Measurements from ENCODE around the gene GGA1. TPM values are rescaled to one million over a fixed set of nuclear protein-coding genes. Genes with fewer than 3 reads are reported as not detected.
A peak's percentile ranks its signal among the peaks of the same experiment; 100 is the strongest.

The GGA1 gene
- total RNA-seq, result 43.8 and 49.6 TPM in 2 replicates

DNA sequence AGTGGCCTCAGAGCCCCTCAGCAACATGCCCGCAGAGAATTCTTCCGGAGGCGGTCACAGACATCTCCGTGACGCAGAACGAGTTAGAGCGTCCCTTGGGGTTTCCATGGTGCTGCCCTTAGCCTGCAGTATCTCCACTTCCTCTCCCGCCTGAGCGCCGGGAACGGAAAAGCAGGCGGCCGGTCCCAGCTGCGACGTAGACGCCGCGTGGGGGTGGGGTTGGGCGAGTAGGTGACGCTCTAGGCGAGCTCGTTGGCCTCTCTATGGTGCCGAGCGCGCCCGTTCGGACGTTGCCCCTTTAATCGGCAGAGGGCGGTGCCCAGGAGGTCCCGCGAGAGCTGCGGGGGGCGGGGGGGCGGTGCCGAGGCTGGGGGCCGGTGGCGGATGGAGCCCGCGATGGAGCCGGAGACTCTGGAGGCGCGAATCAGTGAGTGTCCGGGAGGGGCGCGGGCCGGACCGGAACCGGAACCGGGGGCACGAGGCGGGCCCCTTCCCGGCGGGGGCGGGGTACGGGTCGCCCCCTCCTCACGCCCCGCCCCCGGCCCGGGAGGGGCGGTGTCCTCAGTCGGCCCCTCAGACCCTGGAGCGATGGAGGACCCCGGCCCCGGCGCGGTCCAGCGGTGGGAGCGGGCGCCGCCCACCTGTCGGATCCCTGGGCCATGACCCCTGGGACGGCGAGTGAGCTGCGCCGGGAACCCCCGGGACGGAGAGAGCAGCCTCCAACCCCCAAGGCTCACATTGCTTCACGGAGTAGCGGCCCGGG, at the start of gene GGA1:
Gene GGA1, plus strand, starts transcription at position 358 of the 763 bp plus-strand sequence. Its CDS starts 27 bp downstream, at position 385.
- peak; percentile 76 for DNase-seq (ENCODE audit: low read depth)
- peak within 1 kb of the TSS; percentile 67 for H3K4me3 ChIP-seq (ENCODE audit: low read depth, low read length)
- TF ChIP-seq, protein P1, sequence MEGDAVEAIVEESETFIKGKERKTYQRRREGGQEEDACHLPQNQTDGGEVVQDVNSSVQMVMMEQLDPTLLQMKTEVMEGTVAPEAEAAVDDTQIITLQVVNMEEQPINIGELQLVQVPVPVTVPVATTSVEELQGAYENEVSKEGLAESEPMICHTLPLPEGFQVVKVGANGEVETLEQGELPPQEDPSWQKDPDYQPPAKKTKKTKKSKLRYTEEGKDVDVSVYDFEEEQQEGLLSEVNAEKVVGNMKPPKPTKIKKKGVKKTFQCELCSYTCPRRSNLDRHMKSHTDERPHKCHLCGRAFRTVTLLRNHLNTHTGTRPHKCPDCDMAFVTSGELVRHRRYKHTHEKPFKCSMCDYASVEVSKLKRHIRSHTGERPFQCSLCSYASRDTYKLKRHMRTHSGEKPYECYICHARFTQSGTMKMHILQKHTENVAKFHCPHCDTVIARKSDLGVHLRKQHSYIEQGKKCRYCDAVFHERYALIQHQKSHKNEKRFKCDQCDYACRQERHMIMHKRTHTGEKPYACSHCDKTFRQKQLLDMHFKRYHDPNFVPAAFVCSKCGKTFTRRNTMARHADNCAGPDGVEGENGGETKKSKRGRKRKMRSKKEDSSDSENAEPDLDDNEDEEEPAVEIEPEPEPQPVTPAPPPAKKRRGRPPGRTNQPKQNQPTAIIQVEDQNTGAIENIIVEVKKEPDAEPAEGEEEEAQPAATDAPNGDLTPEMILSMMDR (conservative IDR thresholded peaks at IDR 0.05; ENCODE audit: low read depth, low read length), result no peak

GRCh38 chr22:37559521-37559900, 49.1 kb upstream of the GGA1 start:
- no peak for DNase-seq (ENCODE audit: low read depth)
- TF ChIP-seq, protein P1 (conservative IDR thresholded peaks at IDR 0.05; ENCODE audit: low read depth, low read length), result no peak
- H3K4me3 ChIP-seq (ENCODE audit: low read depth, low read length), result peak overlapping the region; percentile 80

- no peak for DNase-seq (ENCODE audit: low read depth)
- TF ChIP-seq, protein P1 (conservative IDR thresholded peaks at IDR 0.05; ENCODE audit: low read depth, low read length), result no peak
- H3K4me3 ChIP-seq (ENCODE audit: low read depth, low read length), result peak within 1 kb of the TSS; percentile 80
Observed at GRCh38 chr22:37559901-37560607, 48.6 kb upstream of the GGA1 start, which contains the start of gene CDC42EP1. CDC42EP1 (plus strand) TSS chr22:37560480; CDS start chr22:37566350, 5,870 bp downstream.

DNA sequence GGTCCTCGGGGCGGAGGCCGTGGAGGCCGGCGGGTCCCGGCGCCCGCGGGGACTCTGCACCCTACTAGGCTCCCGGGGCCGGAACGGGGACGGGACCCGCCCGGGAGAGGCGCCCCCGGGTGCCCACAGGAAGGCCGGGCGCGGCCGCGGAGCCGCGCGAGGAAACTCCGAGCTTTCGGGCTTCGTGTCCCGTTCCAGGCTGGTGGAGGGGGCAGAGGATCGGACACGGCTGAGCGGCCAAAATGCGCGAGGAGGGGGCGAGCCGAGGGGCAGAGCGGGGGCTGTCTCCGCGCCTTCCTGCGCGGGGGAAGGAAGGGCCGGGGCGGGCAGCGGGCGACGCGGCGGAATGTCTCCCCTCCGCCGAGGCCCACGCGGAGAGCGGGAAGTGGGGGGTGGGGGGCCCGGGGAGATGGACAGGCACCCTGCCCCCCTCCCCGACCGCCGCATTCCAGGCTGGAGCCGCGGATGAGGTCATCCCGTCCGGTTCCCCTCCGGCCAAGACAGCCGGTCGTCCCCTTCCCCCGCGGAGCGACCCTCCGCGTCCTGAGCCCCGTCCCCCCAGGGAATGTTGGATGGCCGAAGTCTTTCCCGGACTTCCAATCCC, 47.9 kb upstream of the GGA1 start:
- TF ChIP-seq, protein P1 (conservative IDR thresholded peaks at IDR 0.05; ENCODE audit: low read depth, low read length), result no peak
- H3K4me3 ChIP-seq (ENCODE audit: low read depth, low read length), result peak overlapping the region; percentile 80
- no peak for DNase-seq (ENCODE audit: low read depth)

GRCh38 chr22:37561212-37562048, 47.2 kb upstream of the GGA1 start:
- H3K4me3 ChIP-seq (ENCODE audit: low read depth, low read length), result peak overlapping the region; percentile 80
- DNase-seq (ENCODE audit: low read depth), result no peak
- TF ChIP-seq, protein P1 (conservative IDR thresholded peaks at IDR 0.05; ENCODE audit: low read depth, low read length), result peak; percentile 84
